A549 treated with Mapracorat at 1 μM for 4 hours (cell line): ENCODE results near the gene FPR2. TPM values are rescaled to one million over a fixed set of nuclear protein-coding genes. Genes with fewer than 3 reads are reported as not detected.

Source experiments
- total RNA-seq: library from RNA; stranded (reverse); fragments of 200-300 nt; extraction: Qiagen RNA extraction; gene quantifications from 5 replicates; pipeline ENCODE4 v1.2.3, GENCODE V29; 2022

The FPR2 gene
- total RNA-seq = not detected in 5 replicates

GRCh38 chr19:51760697-51761356 lies at the start of gene FPR2:
FPR2 (plus strand) TSS chr19:51761180; CDS start chr19:51768659, 7,479 bp downstream.

DNA sequence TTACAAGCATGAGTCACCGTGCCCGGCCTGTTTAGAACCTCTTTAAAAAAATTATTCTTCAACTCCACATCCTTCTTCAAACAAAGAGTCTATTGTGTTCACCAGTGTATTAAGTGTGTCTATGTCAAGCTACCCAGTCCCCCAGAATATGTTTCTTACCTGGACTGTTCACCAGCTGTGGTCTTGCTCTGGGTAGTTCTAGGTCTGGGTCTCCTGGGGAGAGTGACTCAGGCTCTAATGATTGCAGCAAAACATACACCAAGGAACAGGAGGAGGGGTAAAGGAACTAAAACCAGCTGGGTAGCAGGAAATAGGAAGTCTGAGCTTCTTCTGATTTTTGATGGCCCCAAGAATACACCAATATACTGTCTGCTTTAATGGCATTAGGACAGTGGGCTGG lies 9.3 kb upstream of the FPR2 start, which contains the start of gene FPR1:
TSS of gene FPR1 (minus strand) at position 224 of the 400 bp plus-strand sequence. CDS start 4,884 bp downstream, outside the sequence.

DNA sequence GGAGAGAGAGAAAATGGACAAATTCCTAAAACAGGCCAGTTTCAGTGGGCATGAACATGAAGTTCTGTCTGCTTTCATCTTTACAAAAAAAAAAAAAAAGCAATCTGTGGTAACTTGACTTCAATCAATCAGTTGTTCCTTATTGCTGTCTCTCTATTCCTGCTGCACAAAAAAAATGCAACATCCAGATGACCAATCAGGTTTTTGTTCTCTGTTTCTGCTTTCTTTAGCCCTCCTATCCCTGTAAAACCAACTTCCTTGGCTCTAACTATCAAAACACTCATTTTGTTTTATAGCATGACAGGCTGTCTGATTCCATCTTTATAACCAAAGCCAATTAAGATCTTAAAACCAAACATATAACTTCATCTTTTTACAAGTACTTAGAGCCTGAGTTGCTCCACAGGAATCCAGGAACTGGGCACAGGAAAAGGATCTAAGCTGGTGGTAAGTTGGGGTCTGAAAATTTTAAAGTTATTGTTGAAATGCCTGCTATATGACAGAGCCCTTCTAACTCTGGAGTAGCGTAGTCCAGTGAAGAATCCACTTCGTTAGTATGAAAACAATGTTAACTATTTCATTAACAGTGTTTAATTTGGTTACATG lies 34.0 kb downstream of the FPR2 start, which contains the start of gene FPR3:
TSS of gene FPR3 (plus strand) at position 273 of the 606 bp plus-strand sequence. CDS start 28,592 bp downstream, outside the sequence.

Other genes starting within 250 kb of the FPR2 start
- not detected in 5 replicates for gene SIGLEC6, start 229.5 kb upstream of the FPR2 start, total RNA-seq
- 3.2 to 5.1 TPM (median 4.1 TPM) in 5 replicates for gene ZNF175, start 189.9 kb upstream of the FPR2 start, total RNA-seq
- gene SIGLEC5, start 130.8 kb upstream of the FPR2 start, total RNA-seq = not detected in 5 replicates
- gene SIGLEC14, start 114.4 kb upstream of the FPR2 start, total RNA-seq = 0.08 to 0.20 TPM in 2 of 5 replicates, not detected in the others
- gene SPACA6, start 67.8 kb upstream of the FPR2 start, total RNA-seq = 10.2 to 20.1 TPM (median 13.4 TPM) in 5 replicates
- not detected in 5 replicates for gene HAS1, start 37.2 kb upstream of the FPR2 start, total RNA-seq
- 0.11 to 0.24 TPM (median 0.14 TPM) in 5 replicates for gene FPR1, start 9.3 kb upstream of the FPR2 start, total RNA-seq
- not detected in 5 replicates for gene FPR3, start 34.0 kb downstream of the FPR2 start, total RNA-seq
- gene ZNF577, start 126.8 kb downstream of the FPR2 start, total RNA-seq = 0.06 TPM in 1 of 5 replicates, not detected in the others
- gene ZNF649, start 143.8 kb downstream of the FPR2 start, total RNA-seq = 0.11 to 0.31 TPM (median 0.12 TPM) in 5 replicates
- gene ZNF613, start 166.3 kb downstream of the FPR2 start, total RNA-seq = 0.97 to 1.8 TPM (median 1.0 TPM) in 5 replicates
- 3.6 to 6.2 TPM (median 4.2 TPM) in 5 replicates for gene ZNF350, start 225.7 kb downstream of the FPR2 start, total RNA-seq
- 2.8 to 4.8 TPM (median 3.5 TPM) in 5 replicates for gene ZNF615, start 247.0 kb downstream of the FPR2 start, total RNA-seq